ENCODE results near the gene FADS2. TPM values are rescaled to one million over a fixed set of nuclear protein-coding genes. Genes with fewer than 3 reads are reported as not detected.
A peak's percentile ranks its signal among the peaks of the same experiment; 100 is the strongest.

FADS2 gene
- total and polyA plus RNA-seq, 9 of the 15 experiments (the other 6 are each of a cell fraction or from before 2014, with no cell fraction given), result 2.9 to 42.8 (median 16.2) TPM

- TF ChIP-seq, protein P1, sequence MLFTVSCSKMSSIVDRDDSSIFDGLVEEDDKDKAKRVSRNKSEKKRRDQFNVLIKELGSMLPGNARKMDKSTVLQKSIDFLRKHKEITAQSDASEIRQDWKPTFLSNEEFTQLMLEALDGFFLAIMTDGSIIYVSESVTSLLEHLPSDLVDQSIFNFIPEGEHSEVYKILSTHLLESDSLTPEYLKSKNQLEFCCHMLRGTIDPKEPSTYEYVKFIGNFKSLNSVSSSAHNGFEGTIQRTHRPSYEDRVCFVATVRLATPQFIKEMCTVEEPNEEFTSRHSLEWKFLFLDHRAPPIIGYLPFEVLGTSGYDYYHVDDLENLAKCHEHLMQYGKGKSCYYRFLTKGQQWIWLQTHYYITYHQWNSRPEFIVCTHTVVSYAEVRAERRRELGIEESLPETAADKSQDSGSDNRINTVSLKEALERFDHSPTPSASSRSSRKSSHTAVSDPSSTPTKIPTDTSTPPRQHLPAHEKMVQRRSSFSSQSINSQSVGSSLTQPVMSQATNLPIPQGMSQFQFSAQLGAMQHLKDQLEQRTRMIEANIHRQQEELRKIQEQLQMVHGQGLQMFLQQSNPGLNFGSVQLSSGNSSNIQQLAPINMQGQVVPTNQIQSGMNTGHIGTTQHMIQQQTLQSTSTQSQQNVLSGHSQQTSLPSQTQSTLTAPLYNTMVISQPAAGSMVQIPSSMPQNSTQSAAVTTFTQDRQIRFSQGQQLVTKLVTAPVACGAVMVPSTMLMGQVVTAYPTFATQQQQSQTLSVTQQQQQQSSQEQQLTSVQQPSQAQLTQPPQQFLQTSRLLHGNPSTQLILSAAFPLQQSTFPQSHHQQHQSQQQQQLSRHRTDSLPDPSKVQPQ (CRISPR knock-in tag; IDR thresholded peaks at IDR 0.05; ENCODE audit: borderline replicate concordance), result peak; percentile 16; the same call in 1 of the 2 replicates
- TF ChIP-seq IRF2 (CRISPR knock-in tag; IDR thresholded peaks at IDR 0.05) (no peak), ZNF507 (tag; conservative IDR thresholded peaks at IDR 0.05) (no peak), ZFX (CRISPR knock-in tag; IDR thresholded peaks at IDR 0.05) (no peak), ZNF778 (CRISPR knock-in tag; IDR thresholded peaks at IDR 0.05) (no peak), DNMT1 (IDR thresholded peaks at IDR 0.05) (no peak), RBBP5 (IDR thresholded peaks at IDR 0.05; ENCODE audit: borderline replicate concordance, insufficient read depth, low read length, poor library complexity, severe bottlenecking) (peak; percentile 55), ELF4 (CRISPR knock-in tag; IDR thresholded peaks at IDR 0.05) (peak; percentile 68; the same call in 1 of the 2 replicates), ZMIZ1 (IDR thresholded peaks at IDR 0.05; ENCODE audit: low read depth in 2 of 2, low read length in 2 of 2) (peak in 1 of 2 experiments; percentile 86; a peak in 2 of 4 replicates), U2AF1 (optimal IDR thresholded peaks at IDR 0.05; ENCODE audit: low read depth, low read length) (no peak), ZNF174 (CRISPR knock-in tag; IDR thresholded peaks at IDR 0.05) (peak; percentile 40; the same call in 1 of the 2 replicates), KDM5B (IDR thresholded peaks at IDR 0.05; ENCODE audit: insufficient replicate concordance, low read depth, low read length) (peak; percentile 40), CGGBP1 (CRISPR knock-in tag; IDR thresholded peaks at IDR 0.05) (no peak), CSDE1 (IDR thresholded peaks at IDR 0.05) (no peak), RBM25 (IDR thresholded peaks at IDR 0.05; ENCODE audit: low read depth, low read length, severe bottlenecking) (no peak), CREBBP (IDR thresholded peaks at IDR 0.05; ENCODE audit: low read depth, low read length) (no peak)
- TF ChIP-seq, protein P2, sequence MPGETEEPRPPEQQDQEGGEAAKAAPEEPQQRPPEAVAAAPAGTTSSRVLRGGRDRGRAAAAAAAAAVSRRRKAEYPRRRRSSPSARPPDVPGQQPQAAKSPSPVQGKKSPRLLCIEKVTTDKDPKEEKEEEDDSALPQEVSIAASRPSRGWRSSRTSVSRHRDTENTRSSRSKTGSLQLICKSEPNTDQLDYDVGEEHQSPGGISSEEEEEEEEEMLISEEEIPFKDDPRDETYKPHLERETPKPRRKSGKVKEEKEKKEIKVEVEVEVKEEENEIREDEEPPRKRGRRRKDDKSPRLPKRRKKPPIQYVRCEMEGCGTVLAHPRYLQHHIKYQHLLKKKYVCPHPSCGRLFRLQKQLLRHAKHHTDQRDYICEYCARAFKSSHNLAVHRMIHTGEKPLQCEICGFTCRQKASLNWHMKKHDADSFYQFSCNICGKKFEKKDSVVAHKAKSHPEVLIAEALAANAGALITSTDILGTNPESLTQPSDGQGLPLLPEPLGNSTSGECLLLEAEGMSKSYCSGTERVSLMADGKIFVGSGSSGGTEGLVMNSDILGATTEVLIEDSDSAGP (CRISPR knock-in tag; IDR thresholded peaks at IDR 0.05), result no peak
Measured at GRCh38 chr11:61869708-61870451, 41.8 kb downstream of the FADS2 start (continued).
